SK-N-SH (cell line): Measurements from ENCODE around the gene SPEF2.
"Not testable (repeated sequence)": the region's sequence is repeated elsewhere in the genome, so short reads cannot be mapped to it uniquely, and the experiment has no call there.

Experiments
- ELF1 ChIP-seq: IDR thresholded peaks from 2 replicates; pipeline ENCODE4 v1.4.0; 2012
- EP300 ChIP-seq, 2 experiments: IDR thresholded peaks; 2 replicates each; pipeline versions ENCODE4 v1.4.0 to v1.6.1; 2012; ENCODE audit warnings: borderline replicate concordance in 1 of 2, low read depth in 1 of 2, low read length in 1 of 2
- FOXJ3 ChIP-seq: sonication (generic); formaldehyde crosslinking; IDR thresholded peaks from 2 replicates; pipeline ENCODE4 v1.5.1; 2020; ENCODE audit warnings: mild to moderate bottlenecking, missing genetic modification reagents
- JUND ChIP-seq: IDR thresholded peaks from 2 replicates; pipeline ENCODE4 v1.4.0; 2012
- MEF2A ChIP-seq: IDR thresholded peaks from 2 replicates; pipeline ENCODE4 v1.4.0; 2012; ENCODE audit warnings: low read depth, borderline replicate concordance
- POLR2AphosphoS5 ChIP-seq: IDR thresholded peaks from 2 replicates; pipeline ENCODE4 v1.6.1; 2012; ENCODE audit warnings: low read depth, low read length
- TAF1 ChIP-seq: IDR thresholded peaks from 2 replicates; pipeline ENCODE4 v1.6.1; 2012; ENCODE audit warnings: low read depth, mild to moderate bottlenecking, low read length, moderate library complexity, borderline replicate concordance
- TF ChIP-seq, protein P1 (sequence below): fragments of 200-600 bp; sonication (generic); IDR thresholded peaks from 2 replicates; pipeline ENCODE4 v1.6.1; 2017; ENCODE audit warnings: antibody characterized with exemption, mild to moderate bottlenecking, moderate library complexity

DNA sequence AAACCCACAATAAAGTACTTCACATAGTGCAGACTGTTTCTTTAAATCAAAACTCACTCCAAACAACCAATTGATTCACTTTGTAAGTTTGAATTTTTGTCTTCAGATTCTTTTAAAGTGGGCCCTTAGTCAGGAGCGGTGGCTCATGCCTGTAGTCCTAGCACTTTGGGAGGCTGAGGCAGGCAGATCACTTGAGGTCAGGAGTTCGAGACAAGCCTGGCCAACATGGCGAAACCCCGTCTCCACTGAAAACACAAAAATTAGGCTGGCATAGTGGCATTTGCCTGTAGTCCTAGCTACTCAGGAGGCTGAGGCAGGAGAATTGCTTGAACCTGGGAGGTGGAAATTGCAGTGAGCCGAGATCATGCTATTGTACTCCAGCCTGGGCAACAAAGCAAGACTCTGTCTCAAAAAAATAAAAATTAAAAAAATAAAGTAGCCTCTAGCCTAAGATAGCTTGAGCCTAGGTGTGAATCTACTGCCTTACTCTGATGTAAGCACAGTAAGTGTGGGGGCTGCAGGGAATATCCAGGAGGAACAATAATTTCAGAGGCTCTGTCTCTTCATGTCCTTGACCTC is 238.6 kb downstream of the SPEF2 start:
- not testable (repeated sequence) for TF ChIP-seq POLR2AphosphoS5; EP300 (IDR thresholded peaks at IDR 0.05; ENCODE audit: borderline replicate concordance in 1 of 2, low read depth in 1 of 2, low read length in 1 of 2); ELF1; TAF1; MEF2A; FOXJ3 (CRISPR knock-in tag); JUND
- TF ChIP-seq, protein P1, sequence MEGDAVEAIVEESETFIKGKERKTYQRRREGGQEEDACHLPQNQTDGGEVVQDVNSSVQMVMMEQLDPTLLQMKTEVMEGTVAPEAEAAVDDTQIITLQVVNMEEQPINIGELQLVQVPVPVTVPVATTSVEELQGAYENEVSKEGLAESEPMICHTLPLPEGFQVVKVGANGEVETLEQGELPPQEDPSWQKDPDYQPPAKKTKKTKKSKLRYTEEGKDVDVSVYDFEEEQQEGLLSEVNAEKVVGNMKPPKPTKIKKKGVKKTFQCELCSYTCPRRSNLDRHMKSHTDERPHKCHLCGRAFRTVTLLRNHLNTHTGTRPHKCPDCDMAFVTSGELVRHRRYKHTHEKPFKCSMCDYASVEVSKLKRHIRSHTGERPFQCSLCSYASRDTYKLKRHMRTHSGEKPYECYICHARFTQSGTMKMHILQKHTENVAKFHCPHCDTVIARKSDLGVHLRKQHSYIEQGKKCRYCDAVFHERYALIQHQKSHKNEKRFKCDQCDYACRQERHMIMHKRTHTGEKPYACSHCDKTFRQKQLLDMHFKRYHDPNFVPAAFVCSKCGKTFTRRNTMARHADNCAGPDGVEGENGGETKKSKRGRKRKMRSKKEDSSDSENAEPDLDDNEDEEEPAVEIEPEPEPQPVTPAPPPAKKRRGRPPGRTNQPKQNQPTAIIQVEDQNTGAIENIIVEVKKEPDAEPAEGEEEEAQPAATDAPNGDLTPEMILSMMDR = not testable (repeated sequence)
